Measurements from ENCODE around the gene NASP. TPM values are rescaled to one million over a fixed set of nuclear protein-coding genes. Genes with fewer than 3 reads are reported as not detected.
A peak's percentile ranks its signal among the peaks of the same experiment; 100 is the strongest.

The NASP gene
- total and polyA plus RNA-seq, 2 of the 13 experiments (the other 11 are each of a cell fraction or from before 2014, with no cell fraction given): 132 to 256 TPM

- TF ChIP-seq ZBTB39 (CRISPR knock-in tag; IDR thresholded peaks at IDR 0.05) (no peak), PPARG (CRISPR knock-in tag; conservative IDR thresholded peaks at IDR 0.05) (no peak), NFYC (CRISPR knock-in tag; IDR thresholded peaks at IDR 0.05) (no peak), ZNF207 (IDR thresholded peaks at IDR 0.05; ENCODE audit: borderline replicate concordance) (no peak), PTBP1 (IDR thresholded peaks at IDR 0.05; ENCODE audit: low read depth, low read length, poor library complexity, severe bottlenecking) (no peak), MAFK (conservative IDR thresholded peaks at IDR 0.05 in 1 of 2, IDR thresholded peaks at IDR 0.05 in 1 of 2; ENCODE audit: low read length in 2 of 2) (no peak), ZNF44 (CRISPR knock-in tag; IDR thresholded peaks at IDR 0.05) (no peak; the same call in 1 of the 2 replicates), ELF1 (CRISPR knock-in tag; IDR thresholded peaks at IDR 0.05) (peak; percentile 54), ZNF691 (CRISPR knock-in tag; IDR thresholded peaks at IDR 0.05; ENCODE audit: borderline replicate concordance, low read depth) (no peak), ZNF274 (CRISPR knock-in tag; IDR thresholded peaks at IDR 0.05) (no peak), JDP2 (CRISPR knock-in tag; IDR thresholded peaks at IDR 0.05; ENCODE audit: borderline replicate concordance) (no peak; the same call in 1 of the 2 replicates), ZNF761 (CRISPR knock-in tag; conservative IDR thresholded peaks at IDR 0.05) (no peak), KDM3A (CRISPR knock-in tag; IDR thresholded peaks at IDR 0.05; ENCODE audit: low read depth) (no peak), NKX3-1 (CRISPR knock-in tag; IDR thresholded peaks at IDR 0.05) (no peak), ZC3H13 (CRISPR knock-in tag; IDR thresholded peaks at IDR 0.05) (peak; percentile 88), BRCA1 (CRISPR knock-in tag; IDR thresholded peaks at IDR 0.05) (peak; percentile 53; the same call in 1 of the 2 replicates), ZNF792 (CRISPR knock-in tag; IDR thresholded peaks at IDR 0.05) (no peak), XBP1 (CRISPR knock-in tag; IDR thresholded peaks at IDR 0.05) (no peak), SAP130 (CRISPR knock-in tag; IDR thresholded peaks at IDR 0.05; ENCODE audit: low read depth) (peak; percentile 59), ZNF530 (CRISPR knock-in tag; IDR thresholded peaks at IDR 0.05; ENCODE audit: low read depth) (no peak), TFAP4 (IDR thresholded peaks at IDR 0.05; ENCODE audit: borderline replicate concordance, low read depth) (no peak), PATZ1 (CRISPR knock-in tag; IDR thresholded peaks at IDR 0.05) (peak; percentile 81; the same call in 1 of the 2 replicates), ZNF317 (CRISPR knock-in tag; IDR thresholded peaks at IDR 0.05) (0 out of 2 replicates have a peak, but pooled peaks have one; percentile 17), NR2F6 (IDR thresholded peaks at IDR 0.05) (no peak), NR2F6 (CRISPR knock-in tag; IDR thresholded peaks at IDR 0.05) (peak; percentile 5; the same call in 1 of the 2 replicates), GLI4 (CRISPR knock-in tag; IDR thresholded peaks at IDR 0.05; ENCODE audit: borderline replicate concordance) (no peak)
These were observed at the start of gene NASP (continued) for GRCh38 chr1:45583666-45584350.

All from HepG2 (cell line).